HL-60/S4 treated with retinoic acid at 250 ng/mL for 4 days and 3 days (cell line): ENCODE measurements around the gene TINAG.

Experiments
- in situ Hi-C: fragments of 300-500 bp; cut with MboI; formaldehyde crosslinking; loops from 2 replicates; pipeline ENCODE4 v1.7.0; 2022; ENCODE audit warnings: low sequenced_read_pairs

Gene TINAG

GRCh38 chr6:54419885-54420284 lies 111.6 kb downstream of the TINAG start:
- in situ Hi-C loops, result no loop called here

- in situ Hi-C loops, result no loop called here
Measured at GRCh38 chr6:54426995-54427394, 118.8 kb downstream of the TINAG start.

- in situ Hi-C loops, result no loop called here
Measured at GRCh38 chr6:54427396-54427937, 119.2 kb downstream of the TINAG start.

GRCh38 chr6:54428431-54428830 lies 120.2 kb downstream of the TINAG start:
- in situ Hi-C loops, result no loop called here

- in situ Hi-C loops, result no loop called here
Measured at GRCh38 chr6:54431466-54431865, 123.2 kb downstream of the TINAG start.
